Esophagus squamous epithelium (tissue), 4 donors: ENCODE measurements around the gene RD3L.

Experiments
- POLR2A ChIP-seq, 4 donors: fragments of 450-650 bp; IDR thresholded peaks; one replicate each; pipeline ENCODE4 v1.6.1; 2017; ENCODE audit warnings: antibody characterized with exemption in 4 of 4, mild to moderate bottlenecking in 4 of 4, moderate library complexity in 3 of 4
- TF ChIP-seq, protein P1 (sequence below), 6 experiments: fragments of 450-650 bp in 4 of 6; fragments of 200-600 bp in 2 of 6; sonication (generic) in 2 of 6; IDR thresholded peaks; one replicate each; pipeline ENCODE4 v1.5.1; 2016 to 2019; ENCODE audit warnings: antibody characterized with exemption in 6 of 6, mild to moderate bottlenecking in 4 of 6, moderate library complexity in 4 of 6

DNA sequence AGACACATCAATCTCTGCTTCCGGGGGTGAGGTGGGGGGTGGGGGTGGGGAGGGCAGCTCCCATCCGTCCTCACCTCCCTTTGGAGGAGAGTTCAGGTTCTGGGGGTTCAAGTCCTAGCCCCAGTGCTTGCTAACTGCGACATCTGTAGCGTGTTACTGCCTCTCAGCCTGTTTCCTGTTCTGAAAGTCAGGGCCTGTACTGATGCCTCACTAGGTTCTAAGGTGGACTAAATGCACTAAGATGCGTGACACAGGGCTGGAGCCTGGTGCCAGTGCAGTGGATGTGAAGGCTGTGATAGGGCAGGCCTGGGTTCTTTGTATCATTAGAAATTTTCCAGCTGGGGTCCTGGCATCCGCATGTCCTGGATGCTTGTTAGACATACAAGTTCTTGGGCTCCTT, 31.3 kb downstream of the RD3L start:
- TF ChIP-seq, protein P1, sequence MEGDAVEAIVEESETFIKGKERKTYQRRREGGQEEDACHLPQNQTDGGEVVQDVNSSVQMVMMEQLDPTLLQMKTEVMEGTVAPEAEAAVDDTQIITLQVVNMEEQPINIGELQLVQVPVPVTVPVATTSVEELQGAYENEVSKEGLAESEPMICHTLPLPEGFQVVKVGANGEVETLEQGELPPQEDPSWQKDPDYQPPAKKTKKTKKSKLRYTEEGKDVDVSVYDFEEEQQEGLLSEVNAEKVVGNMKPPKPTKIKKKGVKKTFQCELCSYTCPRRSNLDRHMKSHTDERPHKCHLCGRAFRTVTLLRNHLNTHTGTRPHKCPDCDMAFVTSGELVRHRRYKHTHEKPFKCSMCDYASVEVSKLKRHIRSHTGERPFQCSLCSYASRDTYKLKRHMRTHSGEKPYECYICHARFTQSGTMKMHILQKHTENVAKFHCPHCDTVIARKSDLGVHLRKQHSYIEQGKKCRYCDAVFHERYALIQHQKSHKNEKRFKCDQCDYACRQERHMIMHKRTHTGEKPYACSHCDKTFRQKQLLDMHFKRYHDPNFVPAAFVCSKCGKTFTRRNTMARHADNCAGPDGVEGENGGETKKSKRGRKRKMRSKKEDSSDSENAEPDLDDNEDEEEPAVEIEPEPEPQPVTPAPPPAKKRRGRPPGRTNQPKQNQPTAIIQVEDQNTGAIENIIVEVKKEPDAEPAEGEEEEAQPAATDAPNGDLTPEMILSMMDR (IDR thresholded peaks at IDR 0.05) = no peak
- TF ChIP-seq POLR2A (IDR thresholded peaks at IDR 0.05) = no peak
